ENCODE results near the gene NXNL1. TPM values are rescaled to one million over a fixed set of nuclear protein-coding genes. Genes with fewer than 3 reads are reported as not detected.
A peak's percentile ranks its signal among the peaks of the same experiment; 100 is the strongest.

The NXNL1 gene
- total RNA-seq, 1 donor from 2014 or later, result not detected

DNA sequence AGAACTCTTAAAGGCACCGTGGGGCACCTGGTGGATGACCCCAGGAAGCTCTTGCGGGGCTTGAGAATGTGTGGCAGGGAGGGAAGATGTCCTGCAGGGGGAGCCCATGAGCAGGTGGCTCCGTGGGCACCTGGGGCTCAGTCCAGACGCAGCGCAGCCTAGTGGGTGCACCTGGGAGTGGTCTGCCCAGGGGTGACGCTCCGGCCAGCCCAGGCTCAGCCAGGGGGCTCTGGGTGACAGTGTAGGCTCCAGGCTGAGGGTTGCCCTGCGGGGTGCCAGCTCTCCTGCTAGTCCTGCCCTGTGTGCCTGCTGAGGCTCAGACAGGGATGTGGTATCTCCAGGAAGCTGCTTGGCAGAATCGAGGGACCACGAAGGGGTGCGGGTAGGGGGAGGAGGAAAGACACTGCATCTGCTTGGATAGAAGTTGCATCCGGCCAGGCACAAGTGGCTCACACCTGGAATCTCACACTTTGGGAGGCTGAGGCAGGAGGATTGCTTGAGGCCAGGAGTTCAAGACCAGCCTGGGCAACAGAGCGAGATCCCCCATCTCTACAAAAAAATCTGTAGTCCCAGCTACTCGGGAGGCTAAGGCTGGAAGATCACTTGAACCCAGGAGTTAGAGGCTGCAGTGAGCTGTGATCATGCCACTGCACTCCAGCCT is 35.7 kb upstream of the NXNL1 start:
- peak in 1 of 2 donors; percentile 81 for DNase-seq (ENCODE audit: low spot score in 2 of 2)

DNA sequence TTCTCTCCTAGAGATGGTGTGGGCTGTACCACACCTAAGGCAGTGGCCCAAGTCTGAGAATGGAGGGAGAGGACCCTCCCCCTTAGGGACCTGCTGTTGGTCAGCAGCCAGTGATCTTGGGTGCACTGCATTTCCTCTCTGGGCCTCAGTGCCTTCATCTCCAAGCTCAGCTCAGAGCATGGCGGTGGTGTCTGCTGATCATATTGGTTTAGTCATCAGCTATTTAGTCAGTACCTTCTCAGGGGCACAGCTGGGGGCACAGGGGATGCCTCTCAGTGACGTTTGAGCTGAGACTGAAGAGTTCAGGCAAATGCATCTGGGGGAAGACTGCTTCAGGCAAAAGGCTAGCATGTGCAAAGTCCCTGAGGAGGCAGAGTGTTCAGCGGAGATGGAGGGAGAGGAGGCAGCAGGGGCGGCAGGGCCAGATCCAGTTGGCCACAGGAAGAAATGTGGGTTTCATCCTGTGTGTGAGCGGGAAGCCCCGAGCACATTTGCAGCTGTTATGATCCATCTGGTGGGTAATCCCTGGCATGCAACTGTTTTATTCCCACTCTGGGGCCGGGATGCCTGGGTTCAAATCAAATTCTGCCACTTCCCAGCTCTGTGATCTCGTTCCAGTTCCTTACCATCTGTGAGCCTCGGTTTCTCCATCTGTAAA is 35.0 kb upstream of the NXNL1 start:
- H3K36me3 ChIP-seq, result peaks cover 20 to 23% of the 10 kb centered on the region in 2 donors
- TF ChIP-seq, protein P1, sequence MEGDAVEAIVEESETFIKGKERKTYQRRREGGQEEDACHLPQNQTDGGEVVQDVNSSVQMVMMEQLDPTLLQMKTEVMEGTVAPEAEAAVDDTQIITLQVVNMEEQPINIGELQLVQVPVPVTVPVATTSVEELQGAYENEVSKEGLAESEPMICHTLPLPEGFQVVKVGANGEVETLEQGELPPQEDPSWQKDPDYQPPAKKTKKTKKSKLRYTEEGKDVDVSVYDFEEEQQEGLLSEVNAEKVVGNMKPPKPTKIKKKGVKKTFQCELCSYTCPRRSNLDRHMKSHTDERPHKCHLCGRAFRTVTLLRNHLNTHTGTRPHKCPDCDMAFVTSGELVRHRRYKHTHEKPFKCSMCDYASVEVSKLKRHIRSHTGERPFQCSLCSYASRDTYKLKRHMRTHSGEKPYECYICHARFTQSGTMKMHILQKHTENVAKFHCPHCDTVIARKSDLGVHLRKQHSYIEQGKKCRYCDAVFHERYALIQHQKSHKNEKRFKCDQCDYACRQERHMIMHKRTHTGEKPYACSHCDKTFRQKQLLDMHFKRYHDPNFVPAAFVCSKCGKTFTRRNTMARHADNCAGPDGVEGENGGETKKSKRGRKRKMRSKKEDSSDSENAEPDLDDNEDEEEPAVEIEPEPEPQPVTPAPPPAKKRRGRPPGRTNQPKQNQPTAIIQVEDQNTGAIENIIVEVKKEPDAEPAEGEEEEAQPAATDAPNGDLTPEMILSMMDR (IDR thresholded peaks at IDR 0.05), result no peak
- no peaks in the 10 kb centered on the region for H3K27me3 ChIP-seq
- no peaks in the 10 kb centered on the region for H3K9me3 ChIP-seq
- intact Hi-C loops (cut with DNase I), result no loop called here
- no peak for DNase-seq (ENCODE audit: low spot score in 2 of 2)
- no peak overlapping the region for H3K4me3 ChIP-seq
- no peak overlapping the region for H3K27ac ChIP-seq
- no peaks in the 10 kb centered on the region for H3K4me1 ChIP-seq

More for the DNA sequence above, 35.7 kb upstream of the NXNL1 start:
- peaks cover 24 to 29% of the 10 kb centered on the region in 2 donors for H3K36me3 ChIP-seq
- intact Hi-C loops (cut with DNase I), result no loop called here
- no peak overlapping the region for H3K4me3 ChIP-seq
- TF ChIP-seq, protein P1 (IDR thresholded peaks at IDR 0.05), result peak; percentile 78 to 88 (median 82)
- H3K27ac ChIP-seq, result no peak overlapping the region
- H3K4me1 ChIP-seq, result no peaks in the 10 kb centered on the region
- no peaks in the 10 kb centered on the region for H3K27me3 ChIP-seq
- no peaks in the 10 kb centered on the region for H3K9me3 ChIP-seq

DNA sequence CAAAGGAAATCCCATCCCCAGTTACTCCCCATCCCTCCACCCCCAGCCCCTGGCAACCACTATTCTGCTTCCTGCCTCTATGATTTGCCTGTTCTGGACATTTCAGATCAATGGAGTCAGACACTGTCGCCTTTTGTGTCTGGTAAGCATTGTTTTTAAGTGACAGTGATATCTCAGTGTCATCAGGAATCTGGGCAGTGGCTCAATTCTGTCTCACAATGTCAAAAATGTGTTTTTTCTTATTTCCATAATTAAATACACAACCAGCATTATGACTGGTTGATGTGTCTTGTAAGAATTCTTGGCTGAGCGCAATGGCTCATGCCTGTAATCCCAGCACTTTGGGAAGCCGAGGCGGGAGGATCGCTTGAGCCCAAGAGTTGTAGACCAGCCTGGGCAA is 30.6 kb upstream of the NXNL1 start:
- Histone ChIP-seq H3K36me3 (peaks cover 8 to 22% of the 10 kb centered on the region in 2 donors), H3K4me1 (no peaks in the 10 kb centered on the region), H3K4me3 (no peak overlapping the region), H3K27ac (no peak overlapping the region), H3K27me3 (no peaks in the 10 kb centered on the region), H3K9me3 (no peaks in the 10 kb centered on the region)
- no peak for DNase-seq (ENCODE audit: low spot score in 2 of 2)
- intact Hi-C loops (cut with DNase I), result no loop called here
- TF ChIP-seq, protein P1 (IDR thresholded peaks at IDR 0.05), result no peak

DNA sequence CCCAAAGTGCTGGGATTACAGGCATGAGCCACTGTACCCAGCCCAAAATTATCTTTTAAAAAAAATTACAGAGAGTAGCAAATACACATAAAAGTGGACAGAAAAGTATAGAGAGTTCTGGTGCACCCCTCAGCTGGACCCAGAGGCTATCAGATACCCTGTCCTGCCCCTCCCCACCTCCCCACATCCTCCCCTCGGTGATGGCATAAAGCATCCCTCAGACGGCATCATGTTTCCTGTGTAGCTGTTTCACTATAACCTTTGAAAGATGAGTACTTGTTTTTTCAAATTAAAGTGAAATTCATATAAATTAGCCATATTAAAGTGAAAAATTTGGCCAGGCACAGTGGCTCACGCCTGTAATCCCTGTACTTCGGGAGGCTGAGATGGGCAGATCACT is 29.7 kb upstream of the NXNL1 start:
- no peaks in the 10 kb centered on the region for H3K9me3 ChIP-seq
- no peak for DNase-seq (ENCODE audit: low spot score in 2 of 2)
- intact Hi-C loops (cut with DNase I), result no loop called here
- H3K27me3 ChIP-seq, result no peaks in the 10 kb centered on the region
- no peak overlapping the region for H3K27ac ChIP-seq
- no peaks in the 10 kb centered on the region for H3K4me1 ChIP-seq
- H3K36me3 ChIP-seq, result peaks cover 8 to 23% of the 10 kb centered on the region in 2 donors
- H3K4me3 ChIP-seq, result no peak overlapping the region
- TF ChIP-seq, protein P1 (IDR thresholded peaks at IDR 0.05), result no peak

DNA sequence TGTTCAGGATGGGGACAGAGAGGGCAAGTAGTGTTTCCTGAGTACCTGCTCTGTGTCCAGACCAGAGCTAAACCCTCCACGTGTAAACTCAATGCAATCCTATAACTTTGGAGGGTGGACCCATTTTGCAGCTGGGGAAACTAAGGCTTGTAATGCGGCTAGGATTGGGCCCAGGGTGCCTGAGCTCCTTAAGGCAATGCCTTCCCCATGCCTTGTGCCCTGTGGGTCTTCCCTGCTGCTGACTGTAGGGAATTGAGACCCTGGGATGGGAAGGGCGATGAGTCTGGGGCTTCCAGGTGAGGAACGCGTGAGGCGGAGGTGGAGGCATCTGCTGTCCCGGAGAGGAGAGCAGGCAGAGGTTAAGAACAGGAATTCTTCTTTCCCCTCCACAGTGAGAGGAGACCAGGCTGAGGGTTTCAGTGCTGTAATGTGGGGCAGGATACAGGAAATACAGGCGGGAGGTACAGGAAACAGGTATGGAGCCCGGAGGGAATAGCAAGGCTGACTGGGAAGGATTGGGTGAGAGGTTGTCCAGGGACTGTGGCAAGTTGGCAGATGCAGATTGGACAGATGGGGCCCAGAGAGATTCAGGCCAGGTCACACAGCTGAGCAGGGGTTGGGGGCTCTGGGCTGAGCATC is 28.8 kb upstream of the NXNL1 start:
- H3K27ac ChIP-seq, result no peak overlapping the region
- TF ChIP-seq, protein P1 (IDR thresholded peaks at IDR 0.05), result no peak
- no peak for DNase-seq (ENCODE audit: low spot score in 2 of 2)
- H3K9me3 ChIP-seq, result no peaks in the 10 kb centered on the region
- H3K27me3 ChIP-seq, result no peaks in the 10 kb centered on the region
- intact Hi-C loops (cut with DNase I), result no loop called here
- no peak overlapping the region for H3K4me3 ChIP-seq
- H3K4me1 ChIP-seq, result no peaks in the 10 kb centered on the region
- H3K36me3 ChIP-seq, result peaks cover 8 to 23% of the 10 kb centered on the region in 2 donors
